Colonic mucosa (tissue), 4 donors: ENCODE results near the gene XDH. TPM values are rescaled to one million over a fixed set of nuclear protein-coding genes. Genes with fewer than 3 reads are reported as not detected.

ENCODE experiments used
- DNase-seq: peaks from one replicate; pipeline ENCODE4 v3.0.0-alpha.2; 2020
- H3K27ac ChIP-seq: fragments of 200-600 bp; one replicate; pipeline ENCODE4 v1.8.0; 2021
- H3K27me3 ChIP-seq: fragments of 200-600 bp; one replicate; pipeline ENCODE4 v1.8.0; 2021
- H3K36me3 ChIP-seq: fragments of 200-600 bp; one replicate; pipeline ENCODE4 v1.8.0; 2021
- H3K4me1 ChIP-seq: fragments of 200-600 bp; one replicate; pipeline ENCODE4 v1.8.0; 2021; ENCODE audit warnings: mild to moderate bottlenecking
- H3K4me3 ChIP-seq: fragments of 200-600 bp; one replicate; pipeline ENCODE4 v1.8.0; 2021
- H3K9ac ChIP-seq, 2 donors: one replicate each; pipeline ENCODE4 v1.7.0; 2013; ENCODE audit warnings: control low read depth in 2 of 2, low read depth in 2 of 2, low read length in 2 of 2
- H3K9me3 ChIP-seq: fragments of 200-600 bp; one replicate; pipeline ENCODE4 v1.8.0; 2021
- intact Hi-C: fragments of 100-400 bp; cut with DNase I; formaldehyde crosslinking; loops from one replicate; pipeline ENCODE4 v1.14.1; 2022
- total RNA-seq, 2 donors: library from RNA; stranded (reverse); fragmentation: NEBNext Ultra II Directional in 1 of 2; extraction: Animal tissue kit (Norgen Biotek cat#: 25700) in 1 of 2; gene quantifications; one replicate each; pipeline ENCODE4 v1.2.1, GENCODE V29; 2021
- TF ChIP-seq, protein P1 (sequence below): fragments of 200-600 bp; IDR thresholded peaks from one replicate; pipeline ENCODE4 v1.8.0; 2022; ENCODE audit warnings: antibody characterized with exemption, mild to moderate bottlenecking
- donor health status: healthy.
- donor health status: DM: no; HTN: no; CAD: no.
- donor health status: DM: no; HTN: no; CAD: no.

Gene XDH
- total RNA-seq, 2 donors from 2014 or later, result 18.4 to 44.4 TPM

DNA sequence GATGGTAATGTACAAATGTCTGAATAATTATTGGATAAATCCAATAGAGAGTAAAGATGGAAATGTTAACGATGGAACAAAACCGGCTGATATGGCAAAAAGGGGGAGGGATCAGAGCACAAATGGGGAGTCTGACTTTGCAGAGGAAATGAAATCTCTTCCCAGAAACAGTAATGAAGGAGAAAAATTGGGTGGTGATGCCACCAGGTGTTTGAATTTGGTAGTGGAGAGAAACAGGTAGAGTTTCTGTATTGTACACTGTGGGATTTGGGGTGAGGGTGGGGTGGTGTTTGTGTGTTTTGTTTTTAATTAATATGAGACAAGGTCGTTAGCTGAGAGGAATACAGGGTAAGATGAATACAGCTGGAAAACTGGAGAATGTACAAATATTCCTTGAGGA lies 20.4 kb upstream of the XDH start:
- H3K9me3 ChIP-seq, result no peaks in the 10 kb centered on the region
- no peak overlapping the region for H3K27ac ChIP-seq
- H3K4me3 ChIP-seq, result no peak overlapping the region
- H3K36me3 ChIP-seq, result no peaks in the 10 kb centered on the region
- TF ChIP-seq, protein P1, sequence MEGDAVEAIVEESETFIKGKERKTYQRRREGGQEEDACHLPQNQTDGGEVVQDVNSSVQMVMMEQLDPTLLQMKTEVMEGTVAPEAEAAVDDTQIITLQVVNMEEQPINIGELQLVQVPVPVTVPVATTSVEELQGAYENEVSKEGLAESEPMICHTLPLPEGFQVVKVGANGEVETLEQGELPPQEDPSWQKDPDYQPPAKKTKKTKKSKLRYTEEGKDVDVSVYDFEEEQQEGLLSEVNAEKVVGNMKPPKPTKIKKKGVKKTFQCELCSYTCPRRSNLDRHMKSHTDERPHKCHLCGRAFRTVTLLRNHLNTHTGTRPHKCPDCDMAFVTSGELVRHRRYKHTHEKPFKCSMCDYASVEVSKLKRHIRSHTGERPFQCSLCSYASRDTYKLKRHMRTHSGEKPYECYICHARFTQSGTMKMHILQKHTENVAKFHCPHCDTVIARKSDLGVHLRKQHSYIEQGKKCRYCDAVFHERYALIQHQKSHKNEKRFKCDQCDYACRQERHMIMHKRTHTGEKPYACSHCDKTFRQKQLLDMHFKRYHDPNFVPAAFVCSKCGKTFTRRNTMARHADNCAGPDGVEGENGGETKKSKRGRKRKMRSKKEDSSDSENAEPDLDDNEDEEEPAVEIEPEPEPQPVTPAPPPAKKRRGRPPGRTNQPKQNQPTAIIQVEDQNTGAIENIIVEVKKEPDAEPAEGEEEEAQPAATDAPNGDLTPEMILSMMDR, result no peak
- H3K27me3 ChIP-seq, result no peaks in the 10 kb centered on the region
- DNase-seq, result no peak
- H3K9ac ChIP-seq, result no peak overlapping the region
- no peaks in the 10 kb centered on the region for H3K4me1 ChIP-seq
- intact Hi-C loops, result no loop called here

DNA sequence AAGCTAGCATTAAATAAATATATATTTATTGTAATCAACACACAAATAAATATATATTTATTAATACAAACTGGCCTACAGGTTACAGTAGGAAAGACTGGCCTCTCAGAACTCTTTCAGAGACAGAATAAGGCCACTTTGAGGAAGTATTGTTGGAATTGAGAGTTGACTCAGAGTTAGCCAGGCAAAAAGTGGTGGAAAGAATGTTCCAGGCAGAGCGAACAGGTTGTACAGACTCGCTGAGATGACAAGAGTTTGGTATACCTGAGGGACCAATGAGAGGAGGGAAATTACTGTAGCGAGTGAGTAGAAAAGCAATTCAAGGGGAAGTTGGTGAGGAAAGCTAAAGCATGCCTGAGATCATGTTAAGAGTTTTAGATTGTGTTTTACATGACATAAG lies 19.0 kb upstream of the XDH start:
- no peak for DNase-seq
- TF ChIP-seq, protein P1, result no peak
- no peaks in the 10 kb centered on the region for H3K36me3 ChIP-seq
- intact Hi-C loops, result no loop called here
- no peaks in the 10 kb centered on the region for H3K4me1 ChIP-seq
- no peak overlapping the region for H3K4me3 ChIP-seq
- no peak overlapping the region for H3K9ac ChIP-seq
- H3K27me3 ChIP-seq, result no peaks in the 10 kb centered on the region
- H3K27ac ChIP-seq, result no peak overlapping the region
- H3K9me3 ChIP-seq, result no peaks in the 10 kb centered on the region

DNA sequence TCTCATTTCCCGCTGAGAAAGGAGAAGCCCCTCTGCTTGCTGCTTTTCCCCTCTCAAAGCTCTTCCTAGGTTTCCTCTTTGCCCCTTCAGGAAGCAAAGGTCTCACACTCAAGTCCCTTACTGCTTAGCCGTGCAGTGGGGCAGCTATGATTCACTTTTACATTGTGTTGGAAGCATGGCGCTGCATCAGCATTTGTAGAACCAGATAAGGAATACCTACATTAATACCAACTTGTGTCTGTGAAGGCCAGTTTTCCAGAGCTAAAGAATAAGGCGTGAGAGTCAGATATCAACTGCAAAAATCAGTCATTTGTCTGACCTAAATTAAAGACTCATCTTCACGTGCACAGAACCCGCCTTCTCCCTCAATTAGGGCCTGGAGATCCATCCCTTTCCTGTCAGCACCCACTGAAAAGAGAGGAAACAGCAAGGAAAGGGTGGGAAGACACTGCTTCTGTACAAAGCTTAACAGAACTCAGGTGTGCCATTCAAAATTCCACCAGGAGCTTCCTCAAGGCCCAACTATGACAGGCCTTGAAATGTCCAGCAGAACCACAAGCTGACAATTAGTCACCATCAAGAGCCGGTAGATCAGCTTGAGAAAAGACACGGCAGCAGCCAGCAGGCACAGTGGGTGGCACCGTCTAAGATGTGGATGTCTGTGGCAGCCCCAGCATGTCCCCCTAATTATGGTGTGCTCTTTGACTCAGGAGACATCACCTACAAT lies 16.1 kb upstream of the XDH start:
- DNase-seq, result no peak
- peak overlapping the region; percentile 11 for H3K27ac ChIP-seq

DNA sequence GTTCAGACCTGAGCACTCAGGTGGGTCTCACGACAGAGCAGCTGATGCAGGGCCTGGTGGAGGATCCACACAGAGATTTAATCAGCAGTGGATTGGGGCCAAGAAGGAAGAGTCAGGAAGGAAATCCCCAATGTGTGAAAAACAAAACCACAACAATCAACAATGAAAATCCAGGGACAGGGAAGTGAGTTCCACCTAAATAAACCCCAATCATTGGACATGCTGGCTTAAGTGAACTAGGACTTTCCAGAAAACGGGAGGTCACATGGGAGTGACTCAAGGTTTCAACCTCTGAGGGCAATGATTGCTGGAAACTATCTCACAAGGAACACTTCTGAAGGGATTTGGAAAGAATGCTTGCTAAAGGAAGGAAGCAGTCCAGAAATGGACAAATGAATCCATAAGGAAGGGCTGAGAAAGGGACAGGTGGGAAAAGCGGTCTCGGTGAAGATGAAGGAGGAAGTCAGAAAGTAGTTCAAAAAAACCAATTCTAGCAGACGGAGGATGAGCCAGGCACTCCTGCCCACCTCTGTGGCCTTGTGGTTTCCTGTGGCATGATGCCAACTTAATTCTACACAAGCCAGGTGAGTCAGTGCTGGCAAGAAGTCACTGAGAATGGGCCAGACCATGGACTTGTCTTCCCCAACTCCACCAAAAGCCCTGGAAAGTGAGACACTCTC lies 15.4 kb upstream of the XDH start:
- Histone ChIP-seq H3K4me1 (no peaks in the 10 kb centered on the region), H3K27ac (peak overlapping the region; percentile 11), H3K27me3 (no peaks in the 10 kb centered on the region), H3K4me3 (no peak overlapping the region), H3K9ac (no peak overlapping the region), H3K9me3 (no peaks in the 10 kb centered on the region), H3K36me3 (no peaks in the 10 kb centered on the region)
- intact Hi-C loops, result no loop called here
- no peak for DNase-seq
- TF ChIP-seq, protein P1, result no peak

More for the DNA sequence above, 16.1 kb upstream of the XDH start:
- H3K27me3 ChIP-seq, result no peaks in the 10 kb centered on the region
- no peak overlapping the region for H3K4me3 ChIP-seq
- H3K9me3 ChIP-seq, result no peaks in the 10 kb centered on the region
- intact Hi-C loops, result no loop called here
- no peaks in the 10 kb centered on the region for H3K36me3 ChIP-seq
- no peaks in the 10 kb centered on the region for H3K4me1 ChIP-seq
- TF ChIP-seq, protein P1, result no peak
- no peak overlapping the region for H3K9ac ChIP-seq

DNA sequence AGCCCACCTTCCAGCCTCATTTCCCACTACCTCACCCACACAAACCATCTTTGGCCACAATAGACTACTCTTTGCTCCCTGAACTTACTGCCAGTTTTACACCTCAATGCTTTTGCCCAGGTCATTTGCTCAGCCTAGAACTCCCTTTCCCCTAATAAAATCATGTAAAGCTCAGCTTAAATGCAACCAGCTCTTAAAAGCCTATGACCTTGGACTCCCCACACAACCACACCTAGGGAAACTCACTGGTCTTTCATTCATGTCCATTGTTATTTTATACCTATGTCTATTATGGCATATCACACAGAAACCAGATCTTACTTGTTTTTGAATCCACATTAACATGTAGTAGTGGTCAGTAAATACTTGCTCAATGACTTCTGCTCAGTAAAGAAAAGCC lies 14.5 kb upstream of the XDH start:
- no peak for DNase-seq
- Histone ChIP-seq H3K4me1 (no peaks in the 10 kb centered on the region), H3K27me3 (no peaks in the 10 kb centered on the region), H3K9me3 (no peaks in the 10 kb centered on the region), H3K36me3 (no peaks in the 10 kb centered on the region), H3K4me3 (no peak overlapping the region), H3K9ac (no peak overlapping the region), H3K27ac (no peak overlapping the region)
- TF ChIP-seq, protein P1, result no peak
- intact Hi-C loops, result no loop called here
